ENCODE results near the gene FLCN.
"Not testable (repeated sequence)": the region's sequence is repeated elsewhere in the genome, so short reads cannot be mapped to it uniquely, and the experiment has no call there.

FLCN gene

GRCh38 chr17:17191961-17192381, 45.0 kb downstream of the FLCN start:
- no peak for DNase-seq
- in situ Hi-C loops (cut with MboI; ENCODE audit: low pct_unique_long_range_greater_than_20kb, low sequenced_read_pairs) = no loop called here

GRCh38 chr17:17191346-17191792, 45.6 kb downstream of the FLCN start:
- in situ Hi-C loops (cut with MboI; ENCODE audit: low pct_unique_long_range_greater_than_20kb, low sequenced_read_pairs) = no loop called here
- no peak for DNase-seq

- no peak for DNase-seq
- in situ Hi-C loops (cut with MboI; ENCODE audit: low pct_unique_long_range_greater_than_20kb, low sequenced_read_pairs) = no loop called here
These were observed 46.8 kb downstream of the FLCN start for GRCh38 chr17:17190188-17190587.

- no peak for DNase-seq
- in situ Hi-C loops (cut with MboI; ENCODE audit: low pct_unique_long_range_greater_than_20kb, low sequenced_read_pairs) = no loop called here
These were observed 47.4 kb downstream of the FLCN start for GRCh38 chr17:17189559-17189958.

GRCh38 chr17:17188586-17188985, 48.4 kb downstream of the FLCN start:
- no peak for DNase-seq
- in situ Hi-C loops (cut with MboI; ENCODE audit: low pct_unique_long_range_greater_than_20kb, low sequenced_read_pairs) = no loop called here

GRCh38 chr17:17186551-17187505, 50.1 kb downstream of the FLCN start:
- no peak for DNase-seq
- in situ Hi-C loops (cut with MboI; ENCODE audit: low pct_unique_long_range_greater_than_20kb, low sequenced_read_pairs) = no loop called here

GRCh38 chr17:17186051-17186450, 50.9 kb downstream of the FLCN start:
- no peak for DNase-seq
- in situ Hi-C loops (cut with MboI; ENCODE audit: low pct_unique_long_range_greater_than_20kb, low sequenced_read_pairs) = no loop called here

- peak; percentile 38 for DNase-seq
- in situ Hi-C loops (cut with MboI; ENCODE audit: low pct_unique_long_range_greater_than_20kb, low sequenced_read_pairs) = not testable (repeated sequence)
These were observed 51.8 kb downstream of the FLCN start for GRCh38 chr17:17184985-17185757.

- in situ Hi-C loops (cut with MboI; ENCODE audit: low pct_unique_long_range_greater_than_20kb, low sequenced_read_pairs) = no loop called here
- no peak for DNase-seq
These were observed 53.2 kb downstream of the FLCN start for GRCh38 chr17:17183744-17184143.

- in situ Hi-C loops (cut with MboI; ENCODE audit: low pct_unique_long_range_greater_than_20kb, low sequenced_read_pairs) = no loop called here
- no peak for DNase-seq
These were observed 54.3 kb downstream of the FLCN start for GRCh38 chr17:17182598-17183136.

GRCh38 chr17:17181666-17182597, 55.0 kb downstream of the FLCN start:
- no peak for DNase-seq
- in situ Hi-C loops (cut with MboI; ENCODE audit: low pct_unique_long_range_greater_than_20kb, low sequenced_read_pairs) = no loop called here

- in situ Hi-C loops (cut with MboI; ENCODE audit: low pct_unique_long_range_greater_than_20kb, low sequenced_read_pairs) = no loop called here
- DNase-seq = no peak
These were observed 56.0 kb downstream of the FLCN start for GRCh38 chr17:17180741-17181525.

GRCh38 chr17:17180141-17180603, 56.8 kb downstream of the FLCN start:
- in situ Hi-C loops (cut with MboI; ENCODE audit: low pct_unique_long_range_greater_than_20kb, low sequenced_read_pairs) = no loop called here

GRCh38 chr17:17179371-17179827, 57.6 kb downstream of the FLCN start:
- DNase-seq = no peak
- in situ Hi-C loops (cut with MboI; ENCODE audit: low pct_unique_long_range_greater_than_20kb, low sequenced_read_pairs) = no loop called here

More at GRCh38 chr17:17180141-17180603, 56.8 kb downstream of the FLCN start:
- no peak for DNase-seq

- in situ Hi-C loops (cut with MboI; ENCODE audit: low pct_unique_long_range_greater_than_20kb, low sequenced_read_pairs) = no loop called here
- no peak for DNase-seq
These were observed 59.8 kb downstream of the FLCN start for GRCh38 chr17:17177176-17177575.

- in situ Hi-C loops (cut with MboI; ENCODE audit: low pct_unique_long_range_greater_than_20kb, low sequenced_read_pairs) = no loop called here
These were observed 60.6 kb downstream of the FLCN start for GRCh38 chr17:17176341-17176740.

GRCh38 chr17:17175917-17176316, 61.1 kb downstream of the FLCN start:
- in situ Hi-C loops (cut with MboI; ENCODE audit: low pct_unique_long_range_greater_than_20kb, low sequenced_read_pairs) = no loop called here

More at GRCh38 chr17:17176341-17176740, 60.6 kb downstream of the FLCN start:
- DNase-seq = no peak

GRCh38 chr17:17175340-17175739, 61.6 kb downstream of the FLCN start:
- no peak for DNase-seq
- in situ Hi-C loops (cut with MboI; ENCODE audit: low pct_unique_long_range_greater_than_20kb, low sequenced_read_pairs) = no loop called here

More at GRCh38 chr17:17175917-17176316, 61.1 kb downstream of the FLCN start:
- DNase-seq = peak; percentile 47

All from KBM-7 (cell line).